A549 (cell line): ENCODE data around the gene FAM114A2. TPM values are rescaled to one million over a fixed set of nuclear protein-coding genes. Genes with fewer than 3 reads are reported as not detected.

Experiments used
- ATAC-seq, 2 experiments: fragments of 200-7000 bp in 1 of 2; fragments of >200 bp in 1 of 2; cut with Nextera tagmentation in 1 of 2; cut with Tn5 transposase in 1 of 2; 3 replicates each; pipeline versions ENCODE4 v1.8.0 to v1.9.1; 2018 to 2020; ENCODE audit warnings: mild to moderate bottlenecking in 1 of 2, moderate library complexity in 1 of 2
- CTCF ChIA-PET: fragments of 300-600 bp; sonication (Branson Sonifier 250); formaldehyde crosslinking; extraction: SDS; loops from one replicate; lab custom pipeline; 2021; ENCODE audit warnings: antibody characterized with exemption, inconsistent platforms; lab: Yijun Ruan, JAX
- POLR2A ChIA-PET: fragments of 350-600 bp; formaldehyde crosslinking; extraction: SDS; loops from one replicate; lab custom pipeline; 2021; ENCODE audit warnings: antibody characterized with exemption, inconsistent platforms; lab: Yijun Ruan, JAX
- DNase-seq, 2 experiments: peaks; one replicate each; pipeline versions ENCODE4 v3.0.0 to v3.0.0-alpha.2; 2011 to 2016; ENCODE audit warnings: low read depth in 1 of 2, low spot score in 1 of 2
- FAIRE-seq: peaks from 2 replicates; lab custom pipeline; 2011; peaks lifted over from hg19 to GRCh38; lab: Jason Lieb, UNC
- H3K27ac ChIP-seq, 2 experiments: fragments of >200 bp; sonication (Bioruptor Twin); formaldehyde crosslinking; 3 replicates each; pipeline ENCODE4 v1.5.1; 2016 to 2017
- H3K4me1 ChIP-seq: fragments of >200 bp; sonication (Bioruptor Twin); formaldehyde crosslinking; 3 replicates; pipeline ENCODE4 v1.6.1; 2016
- H3K4me2 ChIP-seq: fragments of >200 bp; sonication (Bioruptor Twin); formaldehyde crosslinking; 3 replicates; pipeline ENCODE4 v1.6.1; 2016
- H3K4me3 ChIP-seq: fragments of >200 bp; sonication (Bioruptor Twin); formaldehyde crosslinking; 3 replicates; pipeline ENCODE4 v1.5.1; 2016
- H3K9me3 ChIP-seq: fragments of >200 bp; sonication (Bioruptor Twin); formaldehyde crosslinking; 3 replicates; pipeline ENCODE4 v1.6.1; 2016
- BHLHE40 ChIP-seq: IDR thresholded peaks from 2 replicates; pipeline ENCODE4 v1.6.1; 2012; ENCODE audit warnings: low read depth, low read length, inconsistent platforms
- CEBPB ChIP-seq, 2 experiments: fragments of >200 bp in 1 of 2; sonication (Bioruptor Twin) in 1 of 2; formaldehyde crosslinking in 1 of 2; IDR thresholded peaks; 2 replicates each; pipeline ENCODE4 v1.6.1; 2012 to 2016
- EP300 ChIP-seq, 2 experiments: fragments of >200 bp; sonication (Bioruptor Twin); formaldehyde crosslinking; IDR thresholded peaks; 2 replicates in 1 of 2; 3 replicates in 1 of 2; pipeline ENCODE4 v1.6.1; 2016 to 2017
- ESRRA ChIP-seq: fragments of 150-350 bp; IDR thresholded peaks from 2 replicates; pipeline ENCODE4 v1.6.1; 2014; ENCODE audit warnings: mild to moderate bottlenecking, low read length, borderline replicate concordance
- FOSB ChIP-seq: fragments of 250-450 bp; sonication (Bioruptor Pico); IDR thresholded peaks from 2 replicates; pipeline ENCODE4 v1.5.0; 2020; ENCODE audit warnings: mild to moderate bottlenecking, moderate library complexity
- GATA3 ChIP-seq: IDR thresholded peaks from 2 replicates; pipeline ENCODE4 v1.6.1; 2012; ENCODE audit warnings: borderline replicate concordance
- HDAC2 ChIP-seq: fragments of 200-600 bp; sonication (generic); IDR thresholded peaks from 2 replicates; pipeline ENCODE4 v1.6.1; 2016
- HOXB5 ChIP-seq: fragments of 250-450 bp; sonication (Bioruptor Pico); IDR thresholded peaks from 2 replicates; pipeline ENCODE4 v1.5.0; 2020; ENCODE audit warnings: mild to moderate bottlenecking, moderate library complexity
- JUN ChIP-seq, 2 experiments: fragments of >200 bp; sonication (Bioruptor Twin); formaldehyde crosslinking; IDR thresholded peaks; 2 replicates in 1 of 2; 3 replicates in 1 of 2; pipeline ENCODE4 v1.6.1; 2016 to 2017
- JUNB ChIP-seq: fragments of >200 bp; sonication (Bioruptor Twin); formaldehyde crosslinking; IDR thresholded peaks from 2 replicates; pipeline ENCODE4 v1.6.1; 2016
- KDM5A ChIP-seq: fragments of 200-600 bp; sonication (generic); IDR thresholded peaks from 2 replicates; pipeline ENCODE4 v1.6.1; 2016; ENCODE audit warnings: antibody characterized with exemption, mild to moderate bottlenecking
- MAFK ChIP-seq: fragments of 450-650 bp; IDR thresholded peaks from 2 replicates; pipeline ENCODE4 v1.6.1; 2014; ENCODE audit not compliant: partially characterized antibody
- MYC ChIP-seq: IDR thresholded peaks from 2 replicates; pipeline ENCODE4 v1.6.1; 2012; ENCODE audit warnings: mild to moderate bottlenecking, inconsistent platforms, low read length, improper control_type of control experiment, borderline replicate concordance
- RAD21 ChIP-seq, 2 experiments: fragments of >200 bp in 1 of 2; sonication (Bioruptor Twin) in 1 of 2; formaldehyde crosslinking in 1 of 2; IDR thresholded peaks in 1 of 2; conservative IDR thresholded peaks in 1 of 2; 2 replicates in 1 of 2; 3 replicates in 1 of 2; pipeline ENCODE4 v1.6.1; 2012 to 2018; ENCODE audit warnings: inconsistent platforms in 1 of 2
- SREBF2 ChIP-seq: fragments of 450-650 bp; IDR thresholded peaks from 2 replicates; pipeline ENCODE4 v1.6.1; 2014; ENCODE audit warnings: mild to moderate bottlenecking, moderate library complexity
- ZSCAN20 ChIP-seq: fragments of 250-450 bp; sonication (Bioruptor Pico); IDR thresholded peaks from 2 replicates; pipeline ENCODE4 v1.8.0; 2022; ENCODE audit warnings: mild to moderate bottlenecking, moderate library complexity
- WGBS: methylation state at CpG from one replicate; pipeline ENCODE4 v1.1.6; 2017; ENCODE audit errors: missing lambda C conversion rate; 5-methylcytosine and 5-hydroxymethylcytosine counted together
- polyA plus RNA-seq, 4 experiments: library from polyadenylated mRNA; depleted of rRNA in 3 of 4; stranded (reverse); fragments of >200 nt; fragmentation: RNase III in 1 of 4; extraction: RNeasy Plus Mini Kit Qiagen cat#74134 plus additional on column Dnase treatment in 1 of 4; gene quantifications; 2 replicates in 3 of 4; 3 replicates in 1 of 4; pipeline ENCODE4 v1.2.3, GENCODE V29; 2011 to 2017
- TF ChIP-seq, protein P1 (sequence below): fragments of >200 bp; sonication (Bioruptor Twin); formaldehyde crosslinking; IDR thresholded peaks from 3 replicates; pipeline ENCODE4 v1.6.1; 2016
- TF ChIP-seq, protein P2 (sequence below): fragments of 200-600 bp; sonication (generic); IDR thresholded peaks from 2 replicates; pipeline ENCODE4 v1.6.1; 2016; ENCODE audit warnings: antibody characterized with exemption, mild to moderate bottlenecking, moderate library complexity
- TF ChIP-seq, protein P3 (sequence below): fragments of 450-650 bp; IDR thresholded peaks from 2 replicates; pipeline ENCODE4 v1.6.1; 2014; ENCODE audit warnings: antibody characterized with exemption
- TF ChIP-seq, protein P4 (sequence below): fragments of >200 bp; sonication (Bioruptor Twin); formaldehyde crosslinking; IDR thresholded peaks from 2 replicates; pipeline ENCODE4 v1.6.1; 2016

The FAM114A2 gene
- polyA plus RNA-seq, 2 of the 4 experiments (the other 2 are of a cell fraction), result 14.6 to 21.3 TPM

DNA sequence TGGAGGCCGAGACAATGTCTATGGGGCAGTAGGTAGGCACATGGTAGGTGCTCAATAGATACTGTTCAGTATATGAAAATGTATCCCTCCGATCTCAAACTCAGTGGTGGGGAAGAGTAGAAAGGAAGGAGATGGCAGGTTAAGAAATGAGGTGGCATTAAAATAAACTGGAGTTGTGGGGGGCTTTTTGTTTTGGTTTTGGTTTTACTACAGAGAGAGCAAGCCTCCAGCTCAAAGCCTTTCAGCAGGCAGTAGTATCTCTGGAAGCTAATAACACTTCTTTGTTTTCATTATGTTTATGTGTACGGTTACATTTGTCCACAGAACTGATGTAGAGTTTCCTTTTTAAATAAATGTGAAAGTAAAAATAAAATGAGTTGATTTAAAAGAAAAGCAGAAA, 8.6 kb upstream of the FAM114A2 start (continued):
- TF ChIP-seq, protein P1, sequence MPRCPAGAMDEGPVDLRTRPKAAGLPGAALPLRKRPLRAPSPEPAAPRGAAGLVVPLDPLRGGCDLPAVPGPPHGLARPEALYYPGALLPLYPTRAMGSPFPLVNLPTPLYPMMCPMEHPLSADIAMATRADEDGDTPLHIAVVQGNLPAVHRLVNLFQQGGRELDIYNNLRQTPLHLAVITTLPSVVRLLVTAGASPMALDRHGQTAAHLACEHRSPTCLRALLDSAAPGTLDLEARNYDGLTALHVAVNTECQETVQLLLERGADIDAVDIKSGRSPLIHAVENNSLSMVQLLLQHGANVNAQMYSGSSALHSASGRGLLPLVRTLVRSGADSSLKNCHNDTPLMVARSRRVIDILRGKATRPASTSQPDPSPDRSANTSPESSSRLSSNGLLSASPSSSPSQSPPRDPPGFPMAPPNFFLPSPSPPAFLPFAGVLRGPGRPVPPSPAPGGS, result no peak

DNA sequence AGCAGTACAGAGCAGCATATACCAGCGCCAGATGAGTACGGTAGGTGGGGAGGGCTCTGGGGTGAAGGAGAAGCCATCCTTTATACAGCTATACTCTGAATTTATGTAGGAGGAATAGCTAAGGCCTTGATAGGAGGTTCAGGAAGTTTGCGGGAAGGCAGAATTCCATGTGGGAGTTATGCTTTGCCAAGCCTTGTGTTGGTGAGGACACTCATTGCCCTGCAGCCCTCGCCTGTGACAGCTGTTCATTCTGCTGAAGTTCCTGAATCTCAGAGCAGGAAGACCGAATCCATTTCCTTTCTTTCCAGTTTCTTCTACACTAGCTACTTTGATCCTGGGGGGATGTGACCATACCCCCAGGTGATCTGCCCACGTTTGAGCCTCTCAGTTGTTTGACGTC, 7.8 kb upstream of the FAM114A2 start:
- DNase-seq (no peak), ATAC-seq (no peak), FAIRE-seq (no peak)
- TF ChIP-seq ESRRA (no peak), HDAC2 (no peak), MAFK (no peak), MYC (no peak), JUN (IDR thresholded peaks at IDR 0.05) (no peak), EP300 (IDR thresholded peaks at IDR 0.05) (no peak), FOSB (CRISPR knock-in tag) (no peak), CEBPB (IDR thresholded peaks at IDR 0.05) (no peak)
- TF ChIP-seq, protein P2, sequence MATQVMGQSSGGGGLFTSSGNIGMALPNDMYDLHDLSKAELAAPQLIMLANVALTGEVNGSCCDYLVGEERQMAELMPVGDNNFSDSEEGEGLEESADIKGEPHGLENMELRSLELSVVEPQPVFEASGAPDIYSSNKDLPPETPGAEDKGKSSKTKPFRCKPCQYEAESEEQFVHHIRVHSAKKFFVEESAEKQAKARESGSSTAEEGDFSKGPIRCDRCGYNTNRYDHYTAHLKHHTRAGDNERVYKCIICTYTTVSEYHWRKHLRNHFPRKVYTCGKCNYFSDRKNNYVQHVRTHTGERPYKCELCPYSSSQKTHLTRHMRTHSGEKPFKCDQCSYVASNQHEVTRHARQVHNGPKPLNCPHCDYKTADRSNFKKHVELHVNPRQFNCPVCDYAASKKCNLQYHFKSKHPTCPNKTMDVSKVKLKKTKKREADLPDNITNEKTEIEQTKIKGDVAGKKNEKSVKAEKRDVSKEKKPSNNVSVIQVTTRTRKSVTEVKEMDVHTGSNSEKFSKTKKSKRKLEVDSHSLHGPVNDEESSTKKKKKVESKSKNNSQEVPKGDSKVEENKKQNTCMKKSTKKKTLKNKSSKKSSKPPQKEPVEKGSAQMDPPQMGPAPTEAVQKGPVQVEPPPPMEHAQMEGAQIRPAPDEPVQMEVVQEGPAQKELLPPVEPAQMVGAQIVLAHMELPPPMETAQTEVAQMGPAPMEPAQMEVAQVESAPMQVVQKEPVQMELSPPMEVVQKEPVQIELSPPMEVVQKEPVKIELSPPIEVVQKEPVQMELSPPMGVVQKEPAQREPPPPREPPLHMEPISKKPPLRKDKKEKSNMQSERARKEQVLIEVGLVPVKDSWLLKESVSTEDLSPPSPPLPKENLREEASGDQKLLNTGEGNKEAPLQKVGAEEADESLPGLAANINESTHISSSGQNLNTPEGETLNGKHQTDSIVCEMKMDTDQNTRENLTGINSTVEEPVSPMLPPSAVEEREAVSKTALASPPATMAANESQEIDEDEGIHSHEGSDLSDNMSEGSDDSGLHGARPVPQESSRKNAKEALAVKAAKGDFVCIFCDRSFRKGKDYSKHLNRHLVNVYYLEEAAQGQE, result no peak
- TF ChIP-seq, protein P3, sequence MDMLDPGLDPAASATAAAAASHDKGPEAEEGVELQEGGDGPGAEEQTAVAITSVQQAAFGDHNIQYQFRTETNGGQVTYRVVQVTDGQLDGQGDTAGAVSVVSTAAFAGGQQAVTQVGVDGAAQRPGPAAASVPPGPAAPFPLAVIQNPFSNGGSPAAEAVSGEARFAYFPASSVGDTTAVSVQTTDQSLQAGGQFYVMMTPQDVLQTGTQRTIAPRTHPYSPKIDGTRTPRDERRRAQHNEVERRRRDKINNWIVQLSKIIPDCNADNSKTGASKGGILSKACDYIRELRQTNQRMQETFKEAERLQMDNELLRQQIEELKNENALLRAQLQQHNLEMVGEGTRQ, result no peak
- TF ChIP-seq, protein P4, sequence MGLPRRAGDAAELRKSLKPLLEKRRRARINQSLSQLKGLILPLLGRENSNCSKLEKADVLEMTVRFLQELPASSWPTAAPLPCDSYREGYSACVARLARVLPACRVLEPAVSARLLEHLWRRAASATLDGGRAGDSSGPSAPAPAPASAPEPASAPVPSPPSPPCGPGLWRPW, result no peak
- no peak overlapping the region for H3K27ac ChIP-seq
- H3K4me3 ChIP-seq, result no peak overlapping the region
- POLR2A ChIA-PET, result no interaction called here
- 91% methylated on average over 7 of the region's 7 CpGs for WGBS
- H3K4me2 ChIP-seq, result no peak overlapping the region
- H3K9me3 ChIP-seq, result no peaks in the 10 kb centered on the region
- CTCF ChIA-PET, result interaction anchor here (1.2 to 2.8 kb wide), 2 partner anchors 26 to 82 kb away, joined by 3 to 5 read pairs; no protein-coding TSS in a partner anchor
- H3K4me1 ChIP-seq, result no peaks in the 10 kb centered on the region

DNA sequence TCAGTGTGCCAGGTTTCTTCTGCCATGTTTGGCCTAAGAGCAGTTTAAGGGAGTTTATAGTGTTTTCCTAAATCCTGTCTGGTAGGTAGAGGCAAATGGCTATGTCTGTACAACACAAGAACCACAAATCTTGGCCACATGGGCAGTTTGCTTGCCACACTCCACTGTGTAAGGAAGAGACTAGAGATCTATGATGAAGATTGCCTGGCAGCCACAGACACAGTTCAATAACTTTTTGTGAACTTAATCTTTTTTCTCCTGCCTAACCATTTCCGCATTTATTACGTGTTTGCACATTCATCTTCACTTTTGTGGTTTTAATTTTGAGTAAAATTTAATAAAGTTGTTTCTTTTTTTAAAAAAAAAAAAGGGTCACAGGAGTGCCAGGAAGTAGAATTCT, 5.9 kb upstream of the FAM114A2 start:
- POLR2A ChIA-PET, result no interaction called here
- whole genome bisulfite sequencing, result 96% methylated on average over 2 of the region's 2 CpGs

DNA sequence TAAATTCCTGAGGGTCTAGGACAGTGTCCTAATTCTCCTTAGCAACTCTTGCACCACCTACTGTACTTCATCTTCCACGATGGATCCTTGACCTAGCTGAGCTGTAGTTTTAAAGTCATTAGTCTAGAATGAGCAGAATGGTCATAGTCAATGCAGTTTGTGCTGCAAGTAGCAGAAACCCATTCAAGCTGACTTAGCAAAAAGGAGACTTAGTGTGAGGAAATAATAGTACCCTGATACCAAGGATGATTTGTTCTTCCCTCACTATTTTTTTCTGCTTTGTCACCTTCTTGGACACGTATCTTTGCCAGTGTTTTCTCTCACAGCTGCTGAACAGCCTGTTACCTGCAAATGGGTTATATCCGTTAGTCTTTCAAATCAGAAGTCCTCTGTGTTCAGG, 5.4 kb upstream of the FAM114A2 start:
- CTCF ChIA-PET, result interaction anchor here (1.0 kb wide), 1 partner anchor 136 kb away, joined by 3 read pairs; no protein-coding TSS in a partner anchor

More for the DNA sequence above, 5.9 kb upstream of the FAM114A2 start:
- ATAC-seq (no peak), FAIRE-seq (no peak), DNase-seq (no peak)
- Histone ChIP-seq H3K4me1 (peaks cover 8% of the 10 kb centered on the region), H3K4me3 (no peak overlapping the region), H3K4me2 (no peak overlapping the region), H3K27ac (no peak overlapping the region), H3K9me3 (no peaks in the 10 kb centered on the region)
- CTCF ChIA-PET, result interaction anchor here (1.0 kb wide), 1 partner anchor 135 kb away, joined by 3 read pairs; no protein-coding TSS in a partner anchor
- TF ChIP-seq GATA3, result no peak
- no peak for TF ChIP-seq ESRRA
- no peak for TF ChIP-seq ZSCAN20 (CRISPR knock-in tag)
- TF ChIP-seq EP300 (IDR thresholded peaks at IDR 0.05), result no peak
- TF ChIP-seq SREBF2, result no peak
- no peak for TF ChIP-seq BHLHE40
- TF ChIP-seq HOXB5 (CRISPR knock-in tag), result no peak
- no peak for TF ChIP-seq JUNB
- no peak for TF ChIP-seq KDM5A
- TF ChIP-seq RAD21 (conservative IDR thresholded peaks at IDR 0.05 in 1 of 2, IDR thresholded peaks at IDR 0.05 in 1 of 2), result no peak

More for the DNA sequence above, 5.4 kb upstream of the FAM114A2 start:
- peaks cover 9% of the 10 kb centered on the region for H3K4me1 ChIP-seq
- FAIRE-seq (no peak), DNase-seq (no peak), ATAC-seq (no peak)
- 78% methylated on average over 3 of the region's 3 CpGs for WGBS
- H3K4me3 ChIP-seq, result no peak overlapping the region
- POLR2A ChIA-PET, result no interaction called here
- H3K9me3 ChIP-seq, result no peaks in the 10 kb centered on the region
- H3K4me2 ChIP-seq, result no peak overlapping the region
- TF ChIP-seq, protein P3, result no peak
- TF ChIP-seq MAFK, result peak; percentile 90
- H3K27ac ChIP-seq, result no peak overlapping the region
